Mesothelial cell of epicardium (in vitro differentiated cells): ENCODE data around the gene TSEN54. TPM values are rescaled to one million over a fixed set of nuclear protein-coding genes. Genes with fewer than 3 reads are reported as not detected.

Experiments used
- DNase-seq, 2 experiments: peaks; one replicate each; pipeline ENCODE4 v3.0.0; 2021; ENCODE audit warnings: low spot score in 2 of 2; ENCODE audit not compliant: unreplicated experiment in 2 of 2
- H3K27ac Mint-ChIP-seq: 2 replicates; pipeline ENCODE4 v1.8.0; 2021; ENCODE audit warnings: mixed read lengths
- H3K27me3 Mint-ChIP-seq: 2 replicates; pipeline ENCODE4 v1.8.0; 2021; ENCODE audit warnings: low read depth, mixed read lengths
- H3K36me3 Mint-ChIP-seq: 2 replicates; pipeline ENCODE4 v1.8.0; 2021; ENCODE audit warnings: mixed read lengths
- H3K4me1 Mint-ChIP-seq: 2 replicates; pipeline ENCODE4 v1.8.0; 2021; ENCODE audit warnings: mixed read lengths
- H3K4me3 Mint-ChIP-seq: 2 replicates; pipeline ENCODE4 v1.8.0; 2021; ENCODE audit warnings: mild to moderate bottlenecking, moderate library complexity, mixed read lengths
- H3K9me3 Mint-ChIP-seq: 2 replicates; pipeline ENCODE4 v1.8.0; 2021; ENCODE audit warnings: mixed read lengths
- total RNA-seq: library from RNA; stranded (reverse); gene quantifications from 3 replicates; pipeline ENCODE4 v1.2.1, GENCODE V29; 2021
- TF ChIP-seq, protein P1 (sequence below): fragments of 200-600 bp; sonication (generic); IDR thresholded peaks from one replicate; pipeline ENCODE4 v1.5.0; 2021; ENCODE audit warnings: antibody characterized with exemption; ENCODE audit not compliant: unreplicated experiment

TSEN54 gene
- total RNA-seq, 1 donor from 2014 or later = 31.8 TPM

DNA sequence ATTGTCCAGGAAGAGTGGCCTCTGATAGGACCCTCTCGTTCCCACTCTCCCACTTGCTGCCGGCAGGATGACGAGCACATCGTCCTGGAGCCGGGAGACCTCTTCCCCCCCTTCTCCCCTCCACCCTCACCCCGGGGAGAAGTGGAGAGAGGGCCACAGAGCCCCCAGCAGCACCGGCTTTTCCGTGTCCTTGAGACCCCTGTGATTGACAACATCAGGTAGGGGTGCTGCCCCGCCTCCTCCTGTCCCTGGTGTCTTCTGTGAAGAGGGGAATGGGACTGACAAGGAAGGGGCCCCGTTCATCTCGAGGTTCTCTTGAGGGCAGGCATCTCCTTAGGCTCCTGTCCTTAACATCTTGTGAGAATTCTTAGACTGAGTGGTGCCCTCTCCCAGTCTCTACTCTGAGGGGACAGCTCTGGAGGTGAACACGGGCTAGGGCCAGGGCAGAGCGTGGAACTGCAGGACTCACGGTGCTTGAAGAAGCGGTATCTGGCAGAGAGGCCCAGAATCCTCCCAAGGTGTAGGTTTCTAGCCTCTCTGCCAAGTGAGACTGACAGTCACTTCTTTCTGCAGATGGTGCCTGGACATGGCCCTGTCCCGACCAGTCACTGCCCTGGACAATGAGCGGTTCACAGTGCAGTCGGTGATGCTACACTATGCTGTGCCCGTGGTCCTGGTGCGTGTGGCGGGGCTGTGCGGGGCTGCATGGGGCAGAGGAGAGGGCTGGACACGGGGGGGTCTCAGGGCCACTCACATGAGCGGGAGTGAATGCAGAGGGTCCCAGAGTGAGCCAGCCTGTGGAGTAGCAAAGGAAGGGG lies 27.4 kb upstream of the TSEN54 start:
- no peak overlapping the region for H3K27ac Mint-ChIP-seq

DNA sequence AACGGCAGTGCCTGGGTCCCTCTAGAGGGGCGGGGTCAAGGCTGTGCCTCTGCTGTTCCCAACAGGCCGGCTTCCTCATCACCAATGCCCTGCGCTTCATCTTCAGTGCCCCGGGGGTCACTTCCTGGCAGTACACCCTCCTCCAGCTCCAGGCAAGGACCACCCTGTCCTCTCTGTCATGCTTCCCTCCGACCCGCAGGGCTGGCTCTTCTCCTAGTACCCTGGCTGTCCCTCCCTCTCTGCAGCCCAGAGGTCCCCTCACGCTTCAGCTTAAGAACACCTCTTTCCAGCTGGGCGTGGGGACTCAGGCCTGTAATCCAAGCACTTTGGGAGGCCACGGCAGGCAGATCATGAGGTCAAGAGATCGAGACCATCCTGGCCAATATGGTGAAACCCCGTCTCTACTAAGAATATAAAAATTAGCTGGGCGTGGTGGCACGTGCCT lies 26.8 kb upstream of the TSEN54 start:
- Mint-ChIP-seq H3K27ac (no peak overlapping the region), H3K9me3 (no peaks in the 10 kb centered on the region), H3K4me1 (no peaks in the 10 kb centered on the region), H3K27me3 (no peaks in the 10 kb centered on the region), H3K4me3 (no peak overlapping the region), H3K36me3 (peaks cover 7% of the 10 kb centered on the region)
- TF ChIP-seq, protein P1, sequence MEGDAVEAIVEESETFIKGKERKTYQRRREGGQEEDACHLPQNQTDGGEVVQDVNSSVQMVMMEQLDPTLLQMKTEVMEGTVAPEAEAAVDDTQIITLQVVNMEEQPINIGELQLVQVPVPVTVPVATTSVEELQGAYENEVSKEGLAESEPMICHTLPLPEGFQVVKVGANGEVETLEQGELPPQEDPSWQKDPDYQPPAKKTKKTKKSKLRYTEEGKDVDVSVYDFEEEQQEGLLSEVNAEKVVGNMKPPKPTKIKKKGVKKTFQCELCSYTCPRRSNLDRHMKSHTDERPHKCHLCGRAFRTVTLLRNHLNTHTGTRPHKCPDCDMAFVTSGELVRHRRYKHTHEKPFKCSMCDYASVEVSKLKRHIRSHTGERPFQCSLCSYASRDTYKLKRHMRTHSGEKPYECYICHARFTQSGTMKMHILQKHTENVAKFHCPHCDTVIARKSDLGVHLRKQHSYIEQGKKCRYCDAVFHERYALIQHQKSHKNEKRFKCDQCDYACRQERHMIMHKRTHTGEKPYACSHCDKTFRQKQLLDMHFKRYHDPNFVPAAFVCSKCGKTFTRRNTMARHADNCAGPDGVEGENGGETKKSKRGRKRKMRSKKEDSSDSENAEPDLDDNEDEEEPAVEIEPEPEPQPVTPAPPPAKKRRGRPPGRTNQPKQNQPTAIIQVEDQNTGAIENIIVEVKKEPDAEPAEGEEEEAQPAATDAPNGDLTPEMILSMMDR = no peak
- no peak for DNase-seq

More for the DNA sequence above, 27.4 kb upstream of the TSEN54 start:
- Mint-ChIP-seq H3K36me3 (peaks cover 4% of the 10 kb centered on the region), H3K4me1 (no peaks in the 10 kb centered on the region), H3K9me3 (no peaks in the 10 kb centered on the region), H3K4me3 (no peak overlapping the region), H3K27me3 (no peaks in the 10 kb centered on the region)
- DNase-seq = no peak
- TF ChIP-seq, protein P1 = no peak

DNA sequence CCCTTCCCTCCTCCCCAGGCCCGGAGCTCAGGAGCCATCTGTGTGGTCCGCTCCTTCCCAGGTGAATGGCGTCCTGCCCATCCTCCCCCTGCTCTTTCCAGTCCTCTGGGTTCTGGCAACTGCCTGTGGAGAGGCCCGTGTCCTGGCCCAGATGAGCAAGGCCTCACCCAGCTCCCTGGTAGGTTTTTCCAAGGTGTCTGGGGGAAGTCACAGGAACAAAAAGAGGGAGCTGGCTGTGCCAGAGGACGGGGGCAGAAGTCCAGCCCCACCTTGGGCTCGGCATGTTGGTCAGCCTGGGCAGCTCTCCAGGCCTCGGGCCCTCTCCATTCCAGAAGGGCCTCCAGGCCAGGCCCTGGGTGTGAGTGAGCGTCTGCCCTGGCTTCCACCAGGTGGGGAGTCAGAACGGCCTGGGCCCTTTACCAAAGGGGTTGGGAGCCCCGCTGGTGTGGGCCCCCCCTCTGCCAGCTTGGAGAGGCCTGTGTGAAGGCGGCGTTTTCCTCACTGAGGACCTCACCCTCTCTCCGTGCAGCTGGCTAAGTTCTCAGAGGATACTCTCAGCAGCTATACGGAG lies 26.1 kb upstream of the TSEN54 start:
- no peaks in the 10 kb centered on the region for H3K4me1 Mint-ChIP-seq
- peaks cover 7% of the 10 kb centered on the region for H3K36me3 Mint-ChIP-seq
- no peaks in the 10 kb centered on the region for H3K27me3 Mint-ChIP-seq
- no peaks in the 10 kb centered on the region for H3K9me3 Mint-ChIP-seq
- TF ChIP-seq, protein P1 = no peak
- DNase-seq = no peak
- H3K27ac Mint-ChIP-seq = no peak overlapping the region
- H3K4me3 Mint-ChIP-seq = no peak overlapping the region

DNA sequence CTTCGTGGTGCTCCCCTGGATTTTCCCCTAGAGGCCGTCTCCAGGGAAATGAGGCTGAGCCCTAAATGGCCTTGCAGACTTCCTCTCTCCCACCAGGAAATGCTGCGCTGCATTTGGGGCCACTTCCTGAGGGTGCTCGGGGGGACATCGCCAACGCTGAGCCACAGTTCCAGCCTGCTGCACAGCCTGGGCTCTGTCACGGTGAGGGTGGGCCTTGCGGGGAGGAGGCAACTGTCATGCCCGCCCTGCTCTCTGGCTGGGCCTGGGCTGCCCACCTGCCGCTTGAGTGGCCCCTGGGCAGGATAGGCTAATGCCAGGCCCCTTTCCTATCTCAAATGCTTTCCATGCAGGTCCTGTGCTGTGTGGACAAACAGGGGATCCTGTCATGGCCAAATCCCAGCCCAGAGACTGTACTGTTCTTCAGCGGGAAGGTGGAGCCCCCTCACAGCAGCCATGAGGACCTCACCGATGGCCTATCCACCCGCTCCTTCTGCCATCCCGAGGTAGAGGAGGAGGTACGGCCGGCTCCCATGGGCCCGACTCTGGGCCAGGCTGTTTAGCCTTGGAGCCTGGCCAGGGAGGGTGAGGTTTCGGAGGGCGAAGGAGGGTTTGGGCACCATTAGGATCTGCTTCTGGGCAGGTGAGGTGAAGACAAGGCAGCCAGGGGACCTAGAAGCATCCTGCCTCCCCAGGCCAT lies 25.2 kb upstream of the TSEN54 start:
- no peaks in the 10 kb centered on the region for H3K9me3 Mint-ChIP-seq
- H3K4me1 Mint-ChIP-seq = no peaks in the 10 kb centered on the region
- no peak for DNase-seq
- H3K36me3 Mint-ChIP-seq = peaks cover 7% of the 10 kb centered on the region
- H3K4me3 Mint-ChIP-seq = no peak overlapping the region
- TF ChIP-seq, protein P1 = no peak
- no peak overlapping the region for H3K27ac Mint-ChIP-seq
- no peaks in the 10 kb centered on the region for H3K27me3 Mint-ChIP-seq

DNA sequence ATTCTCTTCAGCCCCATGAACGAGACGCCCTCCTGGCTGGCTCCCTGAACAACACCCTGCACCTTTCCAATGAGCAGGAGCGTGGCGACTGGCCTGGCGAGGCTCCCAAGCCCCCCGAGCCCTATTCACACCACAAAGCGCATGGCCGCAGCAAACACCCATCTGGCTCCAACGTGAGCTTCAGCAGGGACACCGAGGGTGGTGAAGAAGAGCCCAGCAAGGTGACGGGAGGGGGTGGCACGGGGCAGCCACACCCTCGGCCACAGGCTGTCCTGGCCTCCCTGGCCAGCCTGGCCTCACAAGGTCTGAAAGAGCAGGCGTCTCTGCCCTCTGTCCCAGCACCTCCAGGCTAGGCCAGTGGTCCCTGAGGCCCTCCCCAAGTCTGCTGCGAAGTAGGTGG lies 24.6 kb upstream of the TSEN54 start:
- Mint-ChIP-seq H3K4me3 (no peak overlapping the region), H3K27me3 (no peaks in the 10 kb centered on the region), H3K4me1 (no peaks in the 10 kb centered on the region), H3K27ac (no peak overlapping the region), H3K9me3 (no peaks in the 10 kb centered on the region), H3K36me3 (peaks cover 7% of the 10 kb centered on the region)
- TF ChIP-seq, protein P1 = no peak
- DNase-seq = no peak
